SK-MEL-5 (cell line): Measurements from ENCODE around the gene CELA3A. TPM values are rescaled to one million over a fixed set of nuclear protein-coding genes. Genes with fewer than 3 reads are reported as not detected.

Experiments
- DNase-seq: peaks from one replicate; pipeline ENCODE4 v3.0.0-alpha.2; 2016; ENCODE audit warnings: low read depth, low spot score
- in situ Hi-C: cut with HindIII; loops from 2 replicates; pipeline ENCODE4 v1.10.0; 2016; ENCODE audit warnings: low sequenced_read_pairs, high pct_unique_total_duplicates, low pct_unique_long_range_greater_than_20kb
- small RNA-seq, 2 experiments: library from RNA; depleted of rRNA; stranded (forward); fragments of <200 nt; gene quantifications; one replicate each; pipeline ENCODE3, GENCODE V24; 2014
- total RNA-seq: library from RNA; depleted of rRNA; stranded (reverse); fragments of >200 nt; shearing (Covaris generic); gene quantifications from 2 replicates; pipeline ENCODE4 v1.2.3, GENCODE V29; 2014; rRNA removed

The CELA3A gene
- total RNA-seq, 1 experiment from 2014 or later = not detected

DNA sequence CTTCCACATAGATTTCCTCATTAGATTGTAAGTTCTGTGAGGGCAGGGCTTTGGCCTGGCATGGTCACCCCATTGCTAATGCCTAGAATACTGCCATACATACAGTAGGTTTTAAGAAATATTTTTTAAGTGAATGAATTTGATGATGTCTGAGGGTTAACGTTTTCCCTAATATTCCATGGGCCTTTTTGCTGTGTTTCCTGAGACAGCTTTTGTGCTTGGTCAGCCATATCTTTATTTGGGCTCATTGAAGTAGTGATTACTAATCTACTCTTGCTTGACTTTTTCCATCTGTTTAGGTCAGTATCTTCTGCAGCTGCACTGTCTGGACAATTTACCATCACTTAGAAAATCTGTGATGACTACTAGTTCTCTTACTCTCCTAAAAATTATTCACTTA is 54.6 kb downstream of the CELA3A start:
- no peak for DNase-seq

DNA sequence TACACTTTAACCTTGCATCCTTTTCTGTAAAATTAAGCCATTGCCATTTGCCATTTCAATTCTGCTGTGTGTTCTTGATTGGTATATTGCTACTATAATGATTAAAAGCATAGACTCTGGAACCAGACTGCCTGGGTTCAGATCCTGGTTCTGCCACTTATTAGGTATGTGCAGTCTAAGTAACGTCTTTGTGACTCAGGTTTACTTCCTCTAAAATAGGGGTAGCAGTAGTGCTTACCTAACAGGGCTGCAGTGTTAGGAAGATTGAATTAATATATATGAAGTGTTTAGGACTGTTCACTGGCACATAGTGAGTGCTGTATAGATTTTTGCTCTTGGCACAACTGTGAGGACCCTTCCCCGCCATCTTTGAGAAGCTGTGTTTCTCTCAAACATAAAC is 55.5 kb downstream of the CELA3A start:
- no peak for DNase-seq
- in situ Hi-C loops = no loop called here

More for the DNA sequence above, 54.6 kb downstream of the CELA3A start:
- in situ Hi-C loops = no loop called here

DNA sequence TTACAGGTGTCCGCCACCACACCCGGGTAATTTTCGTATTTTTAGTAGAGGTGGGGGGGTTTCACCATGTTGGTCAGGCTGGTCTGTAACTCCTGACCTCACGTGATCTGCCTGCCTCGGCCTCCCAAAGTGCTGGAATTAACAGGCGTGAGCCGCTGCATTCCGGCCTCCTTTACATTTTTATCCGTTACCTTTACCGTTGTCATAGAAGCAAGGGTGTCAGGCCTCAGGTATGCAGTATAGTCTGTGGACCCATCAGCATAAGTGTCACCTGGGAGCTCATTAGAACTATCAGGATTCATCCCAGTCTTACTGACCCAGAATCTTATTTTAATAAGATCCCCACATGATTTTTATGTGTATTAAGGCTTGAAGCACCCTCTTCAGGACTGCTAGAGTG is 56.4 kb downstream of the CELA3A start:
- in situ Hi-C loops = no loop called here

More for the DNA sequence above, 56.4 kb downstream of the CELA3A start:
- no peak for DNase-seq

Small RNA genes lying within 50 kb of the gene (small RNA-seq; reads per million reads assigned to genes)
- gene RN7SL186P = 0 reads per million in 2 experiments
- gene RN7SL386P = 0 reads per million in 2 experiments
- gene RNU6-1022P = 0 reads per million in 2 experiments
- 0 reads per million in 2 experiments for gene RNU6-776P

Other genes starting within 250 kb of the CELA3A start
- 57.3 and 58.3 TPM in 2 replicates for gene USP48, start 218.5 kb upstream of the CELA3A start, total RNA-seq
- gene LDLRAD2, start 189.4 kb upstream of the CELA3A start, total RNA-seq = not detected in 2 replicates
- 7.2 and 9.6 TPM in 2 replicates for gene HSPG2, start 64.3 kb upstream of the CELA3A start, total RNA-seq
- gene CELA3B, start 24.6 kb upstream of the CELA3A start, total RNA-seq = not detected in 2 replicates
- 240 and 257 TPM in 2 replicates for gene CDC42, start 51.1 kb downstream of the CELA3A start, total RNA-seq
- gene WNT4, start 141.4 kb downstream of the CELA3A start, total RNA-seq = 0.16 and 0.18 TPM in 2 replicates